SK-N-SH treated with all-trans-retinoic acid at 6 μM for 48 hours (cell line): ENCODE measurements around the gene CLOCK.

Source experiments
- ATAC-seq: fragments of 200-7000 bp; cut with Tn5 transposase; 3 replicates; pipeline ENCODE4 v1.9.1; 2020; ENCODE audit warnings: mild to moderate bottlenecking, moderate library complexity
- ARNTL ChIP-seq: fragments of 450-650 bp; formaldehyde crosslinking; IDR thresholded peaks from 2 replicates; pipeline ENCODE4 v1.5.0; 2020; ENCODE audit warnings: low read depth, mild to moderate bottlenecking, moderate library complexity, borderline replicate concordance
- BACH2 ChIP-seq: fragments of 250-450 bp; sonication (Bioruptor Pico); IDR thresholded peaks from 2 replicates; pipeline ENCODE4 v1.9.0; 2021; ENCODE audit warnings: mild to moderate bottlenecking, borderline replicate concordance
- CSDC2 ChIP-seq: fragments of 250-450 bp; sonication (Bioruptor Pico); IDR thresholded peaks from 2 replicates; pipeline ENCODE4 v1.5.0; 2020; ENCODE audit warnings: mild to moderate bottlenecking, moderate library complexity
- ESRRG ChIP-seq: fragments of 250-450 bp; sonication (Bioruptor Pico); IDR thresholded peaks from 2 replicates; pipeline ENCODE4 v1.6.1; 2021; ENCODE audit warnings: mild to moderate bottlenecking
- GLIS3 ChIP-seq: fragments of 250-450 bp; sonication (Bioruptor Pico); IDR thresholded peaks from 2 replicates; pipeline ENCODE4 v1.5.0; 2020; ENCODE audit warnings: mild to moderate bottlenecking, moderate library complexity
- ISL1 ChIP-seq: fragments of 250-450 bp; sonication (Bioruptor Pico); IDR thresholded peaks from 2 replicates; pipeline ENCODE4 v2.1.2; 2022; ENCODE audit warnings: mild to moderate bottlenecking, moderate library complexity
- OSR1 ChIP-seq: fragments of 250-450 bp; sonication (Bioruptor Pico); IDR thresholded peaks from 2 replicates; pipeline ENCODE4 v1.8.0; 2022; ENCODE audit warnings: moderate library complexity, mild to moderate bottlenecking, inconsistent platforms
- PPARA ChIP-seq: fragments of 250-450 bp; sonication (Bioruptor Pico); IDR thresholded peaks from 2 replicates; pipeline ENCODE4 v1.5.0; 2020; ENCODE audit warnings: mild to moderate bottlenecking, borderline replicate concordance
- RARB ChIP-seq: fragments of 250-450 bp; sonication (Bioruptor Pico); IDR thresholded peaks from 2 replicates; pipeline ENCODE4 v1.8.0; 2021; ENCODE audit warnings: mild to moderate bottlenecking, moderate library complexity
- SNAI2 ChIP-seq: fragments of 250-450 bp; sonication (Bioruptor Pico); IDR thresholded peaks from 2 replicates; pipeline ENCODE4 v1.5.0; 2020; ENCODE audit warnings: mild to moderate bottlenecking, moderate library complexity
- ZC3H10 ChIP-seq: fragments of 250-450 bp; sonication (Bioruptor Pico); IDR thresholded peaks from 2 replicates; pipeline ENCODE4 v1.5.1; 2021; ENCODE audit warnings: mild to moderate bottlenecking, moderate library complexity
- ZFP3 ChIP-seq: fragments of 250-450 bp; sonication (Bioruptor Pico); IDR thresholded peaks from 2 replicates; pipeline ENCODE4 v1.5.0; 2020; ENCODE audit warnings: mild to moderate bottlenecking, moderate library complexity
- ZFP30 ChIP-seq: fragments of 450-650 bp; formaldehyde crosslinking; IDR thresholded peaks from 2 replicates; pipeline ENCODE4 v1.5.0; 2022; ENCODE audit warnings: mild to moderate bottlenecking, moderate library complexity
- ZNF565 ChIP-seq: fragments of 450-650 bp; formaldehyde crosslinking; conservative IDR thresholded peaks from 2 replicates; pipeline ENCODE4 v1.5.0; 2020; ENCODE audit warnings: low read depth, mild to moderate bottlenecking, moderate library complexity
- ZNF70 ChIP-seq: fragments of 450-650 bp; formaldehyde crosslinking; IDR thresholded peaks from 2 replicates; pipeline ENCODE4 v1.5.0; 2020; ENCODE audit warnings: mild to moderate bottlenecking, moderate library complexity
- ZNF8 ChIP-seq: fragments of 450-650 bp; formaldehyde crosslinking; IDR thresholded peaks from 2 replicates; pipeline ENCODE4 v1.5.0; 2020; ENCODE audit warnings: mild to moderate bottlenecking, moderate library complexity
- TF ChIP-seq, protein P1 (sequence below): fragments of 250-450 bp; sonication (Bioruptor Pico); IDR thresholded peaks from 2 replicates; pipeline ENCODE4 v1.5.1; 2021; ENCODE audit warnings: mild to moderate bottlenecking, moderate library complexity
- TF ChIP-seq, protein P2 (sequence below): fragments of 250-450 bp; sonication (Bioruptor Pico); IDR thresholded peaks from 2 replicates; pipeline ENCODE4 v1.5.1; 2020; ENCODE audit warnings: low read depth, mild to moderate bottlenecking, moderate library complexity
- TF ChIP-seq, protein P3 (sequence below): fragments of 250-450 bp; sonication (Bioruptor Pico); IDR thresholded peaks from 2 replicates; pipeline ENCODE4 v1.5.0; 2020; ENCODE audit warnings: mild to moderate bottlenecking, moderate library complexity
- TF ChIP-seq, protein P4 (sequence below): fragments of 250-450 bp; sonication (Bioruptor Pico); IDR thresholded peaks from 2 replicates; pipeline ENCODE4 v1.8.0; 2021; ENCODE audit warnings: low read depth, mild to moderate bottlenecking, moderate library complexity, borderline replicate concordance
- TF ChIP-seq, protein P5 (sequence below): fragments of 250-450 bp; sonication (Bioruptor Pico); IDR thresholded peaks from 2 replicates; pipeline ENCODE4 v1.8.0; 2020; ENCODE audit warnings: mild to moderate bottlenecking, moderate library complexity, borderline replicate concordance

The CLOCK gene

DNA sequence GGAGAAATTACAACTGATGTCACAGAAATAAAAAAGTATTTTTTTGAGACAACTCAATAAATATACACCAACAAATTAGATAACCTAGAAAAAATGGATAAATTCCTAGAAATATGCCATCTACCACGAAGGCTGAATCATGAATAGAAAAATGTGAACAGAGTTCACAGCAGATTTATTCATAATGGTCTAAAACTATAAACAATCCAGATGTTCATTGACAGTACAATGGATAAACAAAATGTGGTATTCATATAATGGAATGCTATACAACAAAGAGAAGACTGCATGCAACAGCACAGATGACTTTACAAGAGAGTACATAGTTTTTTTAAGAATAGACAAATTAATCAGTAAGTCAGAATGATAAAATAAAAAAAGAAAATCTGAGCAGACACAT lies 55.2 kb downstream of the CLOCK start (continued):
- TF ChIP-seq, protein P1, sequence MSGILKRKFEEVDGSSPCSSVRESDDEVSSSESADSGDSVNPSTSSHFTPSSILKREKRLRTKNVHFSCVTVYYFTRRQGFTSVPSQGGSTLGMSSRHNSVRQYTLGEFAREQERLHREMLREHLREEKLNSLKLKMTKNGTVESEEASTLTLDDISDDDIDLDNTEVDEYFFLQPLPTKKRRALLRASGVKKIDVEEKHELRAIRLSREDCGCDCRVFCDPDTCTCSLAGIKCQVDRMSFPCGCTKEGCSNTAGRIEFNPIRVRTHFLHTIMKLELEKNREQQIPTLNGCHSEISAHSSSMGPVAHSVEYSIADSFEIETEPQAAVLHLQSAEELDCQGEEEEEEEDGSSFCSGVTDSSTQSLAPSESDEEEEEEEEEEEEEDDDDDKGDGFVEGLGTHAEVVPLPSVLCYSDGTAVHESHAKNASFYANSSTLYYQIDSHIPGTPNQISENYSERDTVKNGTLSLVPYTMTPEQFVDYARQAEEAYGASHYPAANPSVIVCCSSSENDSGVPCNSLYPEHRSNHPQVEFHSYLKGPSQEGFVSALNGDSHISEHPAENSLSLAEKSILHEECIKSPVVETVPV: no peak
- TF ChIP-seq ZFP30 (CRISPR knock-in tag): no peak
- TF ChIP-seq CSDC2: no peak
- TF ChIP-seq ZNF565 (CRISPR knock-in tag): no peak
- TF ChIP-seq, all 23 proteins: peak for 0

DNA sequence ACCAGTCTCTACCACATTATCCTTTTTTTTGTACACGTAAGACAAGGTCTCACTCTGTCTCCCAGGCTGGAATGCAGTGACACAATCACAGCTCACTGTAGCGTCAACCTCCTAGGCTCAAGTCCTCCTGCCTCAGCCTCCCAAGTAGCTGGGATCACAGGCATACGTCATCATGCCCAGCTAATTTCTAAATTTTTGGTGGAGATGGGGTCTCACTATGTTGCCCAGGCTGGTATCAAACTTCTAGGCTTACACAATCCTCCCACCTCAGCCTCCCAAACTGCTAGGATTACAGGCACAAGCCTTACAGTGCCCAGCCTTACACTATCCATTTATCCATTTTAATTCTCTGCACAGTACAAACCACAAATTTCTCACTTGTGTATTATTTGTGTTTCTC lies 58.0 kb downstream of the CLOCK start:
- ATAC-seq: no peak
- no peak for TF ChIP-seq CSDC2
- no peak for TF ChIP-seq ISL1 (CRISPR knock-in tag)
- no peak for TF ChIP-seq GLIS3 (CRISPR knock-in tag)
- TF ChIP-seq, protein P2, sequence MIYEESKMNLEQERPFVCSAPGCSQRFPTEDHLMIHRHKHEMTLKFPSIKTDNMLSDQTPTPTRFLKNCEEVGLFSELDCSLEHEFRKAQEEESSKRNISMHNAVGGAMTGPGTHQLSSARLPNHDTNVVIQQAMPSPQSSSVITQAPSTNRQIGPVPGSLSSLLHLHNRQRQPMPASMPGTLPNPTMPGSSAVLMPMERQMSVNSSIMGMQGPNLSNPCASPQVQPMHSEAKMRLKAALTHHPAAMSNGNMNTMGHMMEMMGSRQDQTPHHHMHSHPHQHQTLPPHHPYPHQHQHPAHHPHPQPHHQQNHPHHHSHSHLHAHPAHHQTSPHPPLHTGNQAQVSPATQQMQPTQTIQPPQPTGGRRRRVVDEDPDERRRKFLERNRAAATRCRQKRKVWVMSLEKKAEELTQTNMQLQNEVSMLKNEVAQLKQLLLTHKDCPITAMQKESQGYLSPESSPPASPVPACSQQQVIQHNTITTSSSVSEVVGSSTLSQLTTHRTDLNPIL (CRISPR knock-in tag): no peak
- TF ChIP-seq RARB (CRISPR knock-in tag): no peak
- TF ChIP-seq BACH2: no peak
- TF ChIP-seq OSR1 (CRISPR knock-in tag): no peak
- TF ChIP-seq ZC3H10: no peak
- no peak for TF ChIP-seq ARNTL
- no peak for TF ChIP-seq ZNF8 (CRISPR knock-in tag)
- TF ChIP-seq, protein P3, sequence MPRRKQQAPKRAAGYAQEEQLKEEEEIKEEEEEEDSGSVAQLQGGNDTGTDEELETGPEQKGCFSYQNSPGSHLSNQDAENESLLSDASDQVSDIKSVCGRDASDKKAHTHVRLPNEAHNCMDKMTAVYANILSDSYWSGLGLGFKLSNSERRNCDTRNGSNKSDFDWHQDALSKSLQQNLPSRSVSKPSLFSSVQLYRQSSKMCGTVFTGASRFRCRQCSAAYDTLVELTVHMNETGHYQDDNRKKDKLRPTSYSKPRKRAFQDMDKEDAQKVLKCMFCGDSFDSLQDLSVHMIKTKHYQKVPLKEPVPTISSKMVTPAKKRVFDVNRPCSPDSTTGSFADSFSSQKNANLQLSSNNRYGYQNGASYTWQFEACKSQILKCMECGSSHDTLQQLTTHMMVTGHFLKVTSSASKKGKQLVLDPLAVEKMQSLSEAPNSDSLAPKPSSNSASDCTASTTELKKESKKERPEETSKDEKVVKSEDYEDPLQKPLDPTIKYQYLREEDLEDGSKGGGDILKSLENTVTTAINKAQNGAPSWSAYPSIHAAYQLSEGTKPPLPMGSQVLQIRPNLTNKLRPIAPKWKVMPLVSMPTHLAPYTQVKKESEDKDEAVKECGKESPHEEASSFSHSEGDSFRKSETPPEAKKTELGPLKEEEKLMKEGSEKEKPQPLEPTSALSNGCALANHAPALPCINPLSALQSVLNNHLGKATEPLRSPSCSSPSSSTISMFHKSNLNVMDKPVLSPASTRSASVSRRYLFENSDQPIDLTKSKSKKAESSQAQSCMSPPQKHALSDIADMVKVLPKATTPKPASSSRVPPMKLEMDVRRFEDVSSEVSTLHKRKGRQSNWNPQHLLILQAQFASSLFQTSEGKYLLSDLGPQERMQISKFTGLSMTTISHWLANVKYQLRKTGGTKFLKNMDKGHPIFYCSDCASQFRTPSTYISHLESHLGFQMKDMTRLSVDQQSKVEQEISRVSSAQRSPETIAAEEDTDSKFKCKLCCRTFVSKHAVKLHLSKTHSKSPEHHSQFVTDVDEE: no peak
- no peak for TF ChIP-seq ZNF565 (CRISPR knock-in tag)
- TF ChIP-seq, protein P4, sequence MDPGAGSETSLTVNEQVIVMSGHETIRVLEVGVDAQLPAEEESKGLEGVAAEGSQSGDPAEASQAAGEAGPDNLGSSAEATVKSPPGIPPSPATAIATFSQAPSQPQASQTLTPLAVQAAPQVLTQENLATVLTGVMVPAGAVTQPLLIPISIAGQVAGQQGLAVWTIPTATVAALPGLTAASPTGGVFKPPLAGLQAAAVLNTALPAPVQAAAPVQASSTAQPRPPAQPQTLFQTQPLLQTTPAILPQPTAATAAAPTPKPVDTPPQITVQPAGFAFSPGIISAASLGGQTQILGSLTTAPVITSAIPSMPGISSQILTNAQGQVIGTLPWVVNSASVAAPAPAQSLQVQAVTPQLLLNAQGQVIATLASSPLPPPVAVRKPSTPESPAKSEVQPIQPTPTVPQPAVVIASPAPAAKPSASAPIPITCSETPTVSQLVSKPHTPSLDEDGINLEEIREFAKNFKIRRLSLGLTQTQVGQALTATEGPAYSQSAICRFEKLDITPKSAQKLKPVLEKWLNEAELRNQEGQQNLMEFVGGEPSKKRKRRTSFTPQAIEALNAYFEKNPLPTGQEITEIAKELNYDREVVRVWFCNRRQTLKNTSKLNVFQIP (CRISPR knock-in tag): no peak
- TF ChIP-seq, protein P1: no peak
- no peak for TF ChIP-seq ZFP30 (CRISPR knock-in tag)
- no peak for TF ChIP-seq ESRRG (CRISPR knock-in tag)
- no peak for TF ChIP-seq PPARA
- TF ChIP-seq ZFP3: no peak
- TF ChIP-seq, all 23 proteins: peak for 0

DNA sequence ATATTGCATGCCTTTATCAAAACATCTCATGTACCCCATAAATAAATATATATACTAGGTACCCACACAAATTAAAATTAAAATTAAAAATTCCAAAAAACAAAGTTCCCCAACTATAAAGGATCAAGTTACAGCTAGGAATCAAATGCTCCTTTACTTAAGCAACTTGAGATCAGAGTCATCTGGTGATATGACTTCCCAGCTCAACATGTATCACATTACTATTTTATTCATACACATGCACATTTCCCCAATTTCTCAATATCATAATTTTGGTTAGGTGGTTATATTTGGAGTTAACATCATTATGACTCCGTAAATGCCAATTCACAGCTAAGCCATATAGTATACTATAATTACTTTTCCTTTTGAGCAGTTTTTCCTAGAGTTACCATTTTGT lies 60.9 kb downstream of the CLOCK start:
- TF ChIP-seq, protein P4 (CRISPR knock-in tag): no peak
- TF ChIP-seq, protein P5, sequence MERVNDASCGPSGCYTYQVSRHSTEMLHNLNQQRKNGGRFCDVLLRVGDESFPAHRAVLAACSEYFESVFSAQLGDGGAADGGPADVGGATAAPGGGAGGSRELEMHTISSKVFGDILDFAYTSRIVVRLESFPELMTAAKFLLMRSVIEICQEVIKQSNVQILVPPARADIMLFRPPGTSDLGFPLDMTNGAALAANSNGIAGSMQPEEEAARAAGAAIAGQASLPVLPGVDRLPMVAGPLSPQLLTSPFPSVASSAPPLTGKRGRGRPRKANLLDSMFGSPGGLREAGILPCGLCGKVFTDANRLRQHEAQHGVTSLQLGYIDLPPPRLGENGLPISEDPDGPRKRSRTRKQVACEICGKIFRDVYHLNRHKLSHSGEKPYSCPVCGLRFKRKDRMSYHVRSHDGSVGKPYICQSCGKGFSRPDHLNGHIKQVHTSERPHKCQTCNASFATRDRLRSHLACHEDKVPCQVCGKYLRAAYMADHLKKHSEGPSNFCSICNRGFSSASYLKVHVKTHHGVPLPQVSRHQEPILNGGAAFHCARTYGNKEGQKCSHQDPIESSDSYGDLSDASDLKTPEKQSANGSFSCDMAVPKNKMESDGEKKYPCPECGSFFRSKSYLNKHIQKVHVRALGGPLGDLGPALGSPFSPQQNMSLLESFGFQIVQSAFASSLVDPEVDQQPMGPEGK (CRISPR knock-in tag): no peak
- TF ChIP-seq OSR1 (CRISPR knock-in tag): no peak
- TF ChIP-seq PPARA: no peak
- TF ChIP-seq ZNF8 (CRISPR knock-in tag): no peak
- TF ChIP-seq, protein P1: no peak
- TF ChIP-seq, protein P2 (CRISPR knock-in tag): no peak
- TF ChIP-seq RARB (CRISPR knock-in tag): no peak
- no peak for TF ChIP-seq ZFP30 (CRISPR knock-in tag)
- TF ChIP-seq SNAI2 (CRISPR knock-in tag): no peak
- no peak for TF ChIP-seq ZNF70 (CRISPR knock-in tag)
- TF ChIP-seq ESRRG (CRISPR knock-in tag): no peak
- no peak for TF ChIP-seq ZFP3
- no peak for TF ChIP-seq ZC3H10

More for the DNA sequence above, 60.9 kb downstream of the CLOCK start:
- no peak for ATAC-seq
